HEK293 (cell line): ENCODE results near the gene TTN.
"Not testable (repeated sequence)": the region's sequence is repeated elsewhere in the genome, so short reads cannot be mapped to it uniquely, and the experiment has no call there.

Experiments used
- GLI4 ChIP-seq: fragments of 450-650 bp; formaldehyde crosslinking; IDR thresholded peaks from 2 replicates; pipeline ENCODE4 v1.5.1; 2016; ENCODE audit warnings: missing biosample characterization, missing genetic modification characterization
- ZFP3 ChIP-seq: fragments of 450-650 bp; formaldehyde crosslinking; IDR thresholded peaks from 2 replicates; pipeline ENCODE4 v1.5.1; 2016; ENCODE audit warnings: low read depth, missing biosample characterization, missing genetic modification characterization
- ZNF707 ChIP-seq: fragments of 450-650 bp; formaldehyde crosslinking; IDR thresholded peaks from 2 replicates; pipeline ENCODE4 v1.5.1; 2016; ENCODE audit warnings: missing biosample characterization, missing genetic modification characterization
- ZNF76 ChIP-seq: fragments of 450-650 bp; formaldehyde crosslinking; IDR thresholded peaks from 2 replicates; pipeline ENCODE4; 2016; ENCODE audit warnings: low read depth, missing biosample characterization, missing genetic modification characterization, borderline replicate concordance
- TF ChIP-seq, protein P1 (sequence below): fragments of 450-650 bp; formaldehyde crosslinking; IDR thresholded peaks from 2 replicates; pipeline ENCODE4 v1.5.1; 2016; ENCODE audit warnings: missing biosample characterization, missing genetic modification characterization

GRCh38 chr2:178525460-178525859, 281.8 kb downstream of the TTN start:
- not testable (repeated sequence) for TF ChIP-seq ZNF76 (tag by site-specific recombination); GLI4 (tag by site-specific recombination); ZFP3 (tag by site-specific recombination); ZNF707
- TF ChIP-seq, protein P1, sequence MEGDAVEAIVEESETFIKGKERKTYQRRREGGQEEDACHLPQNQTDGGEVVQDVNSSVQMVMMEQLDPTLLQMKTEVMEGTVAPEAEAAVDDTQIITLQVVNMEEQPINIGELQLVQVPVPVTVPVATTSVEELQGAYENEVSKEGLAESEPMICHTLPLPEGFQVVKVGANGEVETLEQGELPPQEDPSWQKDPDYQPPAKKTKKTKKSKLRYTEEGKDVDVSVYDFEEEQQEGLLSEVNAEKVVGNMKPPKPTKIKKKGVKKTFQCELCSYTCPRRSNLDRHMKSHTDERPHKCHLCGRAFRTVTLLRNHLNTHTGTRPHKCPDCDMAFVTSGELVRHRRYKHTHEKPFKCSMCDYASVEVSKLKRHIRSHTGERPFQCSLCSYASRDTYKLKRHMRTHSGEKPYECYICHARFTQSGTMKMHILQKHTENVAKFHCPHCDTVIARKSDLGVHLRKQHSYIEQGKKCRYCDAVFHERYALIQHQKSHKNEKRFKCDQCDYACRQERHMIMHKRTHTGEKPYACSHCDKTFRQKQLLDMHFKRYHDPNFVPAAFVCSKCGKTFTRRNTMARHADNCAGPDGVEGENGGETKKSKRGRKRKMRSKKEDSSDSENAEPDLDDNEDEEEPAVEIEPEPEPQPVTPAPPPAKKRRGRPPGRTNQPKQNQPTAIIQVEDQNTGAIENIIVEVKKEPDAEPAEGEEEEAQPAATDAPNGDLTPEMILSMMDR (tag by site-specific recombination), result not testable (repeated sequence)
